Peyer's patch (tissue), 4 donors: Measurements from ENCODE around the gene LIMD2. TPM values are rescaled to one million over a fixed set of nuclear protein-coding genes. Genes with fewer than 3 reads are reported as not detected.

Experiments used
- DNase-seq, 3 donors: peaks; one replicate each; pipeline ENCODE4 v3.0.0-alpha.2; 2017 to 2019
- H3K27ac ChIP-seq, 4 donors: fragments of 200-600 bp; sonication (generic); one replicate each; pipeline ENCODE4 v1.5.1; 2016 to 2019
- H3K27me3 ChIP-seq, 2 donors: fragments of 200-600 bp; sonication (generic); one replicate each; pipeline ENCODE4 v1.5.1; 2019
- H3K36me3 ChIP-seq, 3 donors: fragments of 200-600 bp; sonication (generic); one replicate each; pipeline ENCODE4 v1.5.1; 2016 to 2019
- H3K4me1 ChIP-seq, 4 donors: fragments of 200-600 bp; sonication (generic); one replicate each; pipeline ENCODE4 v1.5.1; 2016 to 2019
- H3K4me3 ChIP-seq, 4 donors: fragments of 200-600 bp; sonication (generic); 1 replicate in 3 of 4; 2 replicates in 1 of 4; pipeline ENCODE4 v1.5.1; 2016 to 2019; ENCODE audit warnings: mild to moderate bottlenecking in 1 of 4
- H3K9me3 ChIP-seq, 4 donors: fragments of 200-600 bp; sonication (generic); one replicate each; pipeline ENCODE4 v1.5.1; 2016 to 2019; ENCODE audit warnings: mild to moderate bottlenecking in 1 of 4
- POLR2A ChIP-seq, 2 donors: fragments of 450-650 bp; IDR thresholded peaks; one replicate each; pipeline ENCODE4 v1.5.1; 2017; ENCODE audit warnings: antibody characterized with exemption in 2 of 2, mild to moderate bottlenecking in 2 of 2, moderate library complexity in 2 of 2
- total RNA-seq, 4 donors: library from RNA; depleted of rRNA; stranded (reverse); fragments of >200 nt; gene quantifications; one replicate each; pipeline ENCODE4 v1.1.0, GENCODE V29; 2016
- TF ChIP-seq, protein P1 (sequence below), 6 experiments: fragments of 450-650 bp in 4 of 6; fragments of 200-600 bp in 2 of 6; sonication (generic) in 1 of 6; IDR thresholded peaks; one replicate each; pipeline ENCODE4 v1.5.1; 2017 to 2019; ENCODE audit warnings: antibody characterized with exemption in 6 of 6, mild to moderate bottlenecking in 3 of 6, moderate library complexity in 1 of 6

The LIMD2 gene
- total RNA-seq, 4 donors from 2014 or later = 9.9 to 79.2 (median 12.6) TPM

DNA sequence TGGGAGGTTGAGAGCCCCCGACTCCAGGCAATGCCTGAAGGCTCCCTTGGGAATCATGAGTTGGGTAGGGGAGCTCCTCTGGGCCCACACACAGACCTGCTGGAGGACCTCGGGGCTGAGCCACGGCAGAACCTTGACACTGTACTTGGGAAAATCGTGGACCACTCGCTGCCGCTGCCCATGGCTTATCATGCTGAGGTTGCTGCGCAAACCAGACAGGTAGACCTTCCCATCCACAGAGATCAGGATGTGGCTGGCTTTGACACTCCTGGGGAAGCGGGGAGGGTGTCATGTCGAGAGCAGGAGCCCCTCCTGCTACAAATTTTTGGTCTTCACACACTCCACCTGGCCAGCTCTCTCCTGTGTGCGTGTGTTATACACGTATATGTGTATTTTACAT lies 7.2 kb upstream of the LIMD2 start:
- TF ChIP-seq, protein P1, sequence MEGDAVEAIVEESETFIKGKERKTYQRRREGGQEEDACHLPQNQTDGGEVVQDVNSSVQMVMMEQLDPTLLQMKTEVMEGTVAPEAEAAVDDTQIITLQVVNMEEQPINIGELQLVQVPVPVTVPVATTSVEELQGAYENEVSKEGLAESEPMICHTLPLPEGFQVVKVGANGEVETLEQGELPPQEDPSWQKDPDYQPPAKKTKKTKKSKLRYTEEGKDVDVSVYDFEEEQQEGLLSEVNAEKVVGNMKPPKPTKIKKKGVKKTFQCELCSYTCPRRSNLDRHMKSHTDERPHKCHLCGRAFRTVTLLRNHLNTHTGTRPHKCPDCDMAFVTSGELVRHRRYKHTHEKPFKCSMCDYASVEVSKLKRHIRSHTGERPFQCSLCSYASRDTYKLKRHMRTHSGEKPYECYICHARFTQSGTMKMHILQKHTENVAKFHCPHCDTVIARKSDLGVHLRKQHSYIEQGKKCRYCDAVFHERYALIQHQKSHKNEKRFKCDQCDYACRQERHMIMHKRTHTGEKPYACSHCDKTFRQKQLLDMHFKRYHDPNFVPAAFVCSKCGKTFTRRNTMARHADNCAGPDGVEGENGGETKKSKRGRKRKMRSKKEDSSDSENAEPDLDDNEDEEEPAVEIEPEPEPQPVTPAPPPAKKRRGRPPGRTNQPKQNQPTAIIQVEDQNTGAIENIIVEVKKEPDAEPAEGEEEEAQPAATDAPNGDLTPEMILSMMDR (IDR thresholded peaks at IDR 0.05) = no peak
- TF ChIP-seq POLR2A (IDR thresholded peaks at IDR 0.05) = no peak
- Histone ChIP-seq H3K4me3 (no peak overlapping the region), H3K9me3 (no peaks in the 10 kb centered on the region), H3K27ac (peak overlapping the region in 3 of 4 donors; percentile 28 to 69 (median 34)), H3K27me3 (no peaks in the 10 kb centered on the region), H3K4me1 (peaks cover 0 to 16% (median 6%) of the 10 kb centered on the region in 4 donors), H3K36me3 (peaks cover 0 to 73% (median 0%) of the 10 kb centered on the region in 3 donors)
- no peak for DNase-seq

- Histone ChIP-seq H3K4me1 (peaks cover 0 to 16% (median 7%) of the 10 kb centered on the region in 4 donors), H3K9me3 (no peaks in the 10 kb centered on the region), H3K27me3 (no peaks in the 10 kb centered on the region), H3K4me3 (no peak overlapping the region), H3K36me3 (peaks cover 0 to 66% (median 0%) of the 10 kb centered on the region in 3 donors), H3K27ac (peak overlapping the region in 3 of 4 donors; percentile 28 to 69 (median 34))
- no peak for TF ChIP-seq POLR2A (IDR thresholded peaks at IDR 0.05)
- TF ChIP-seq, protein P1 (IDR thresholded peaks at IDR 0.05) = no peak
- DNase-seq = no peak
Observed at GRCh38 chr17:63706336-63707082, 6.6 kb upstream of the LIMD2 start.

DNA sequence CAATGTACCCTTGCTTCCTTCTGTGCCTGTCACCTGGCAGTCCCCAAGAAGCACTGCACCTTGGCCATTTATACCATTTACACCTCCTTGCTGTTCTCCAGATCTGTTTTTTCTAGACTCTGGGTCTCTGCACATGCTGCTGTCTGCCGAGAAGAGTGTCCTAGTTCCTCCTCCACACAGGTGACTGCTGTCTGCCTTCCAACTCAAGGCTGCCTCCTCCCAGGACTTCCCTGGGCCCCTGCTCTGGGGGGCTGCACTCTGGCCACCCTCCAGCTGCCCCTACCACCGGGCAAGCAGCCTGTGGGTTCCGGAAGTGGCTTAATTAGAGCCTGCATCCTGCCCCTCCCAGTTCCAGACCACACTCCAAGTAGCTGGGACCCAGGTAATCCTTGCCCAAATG lies 5.7 kb upstream of the LIMD2 start:
- H3K4me3 ChIP-seq = no peak overlapping the region
- no peak for TF ChIP-seq POLR2A (IDR thresholded peaks at IDR 0.05)
- TF ChIP-seq, protein P1 (IDR thresholded peaks at IDR 0.05) = no peak
- H3K4me1 ChIP-seq = peaks cover 0 to 21% (median 13%) of the 10 kb centered on the region in 4 donors
- no peaks in the 10 kb centered on the region for H3K9me3 ChIP-seq
- peak overlapping the region in 1 of 4 donors; percentile 69 for H3K27ac ChIP-seq
- peaks cover 0 to 59% (median 0%) of the 10 kb centered on the region in 3 donors for H3K36me3 ChIP-seq
- H3K27me3 ChIP-seq = no peaks in the 10 kb centered on the region
- DNase-seq = no peak

- Histone ChIP-seq H3K4me3 (no peak overlapping the region), H3K9me3 (no peaks in the 10 kb centered on the region), H3K4me1 (peaks cover 0 to 21% (median 16%) of the 10 kb centered on the region in 4 donors), H3K27ac (peak overlapping the region in 1 of 4 donors; percentile 69), H3K27me3 (no peaks in the 10 kb centered on the region), H3K36me3 (peaks cover 0 to 51% (median 0%) of the 10 kb centered on the region in 3 donors)
- no peak for TF ChIP-seq POLR2A (IDR thresholded peaks at IDR 0.05)
- no peak for DNase-seq
Observed at GRCh38 chr17:63704836-63705235, 4.9 kb upstream of the LIMD2 start.

DNA sequence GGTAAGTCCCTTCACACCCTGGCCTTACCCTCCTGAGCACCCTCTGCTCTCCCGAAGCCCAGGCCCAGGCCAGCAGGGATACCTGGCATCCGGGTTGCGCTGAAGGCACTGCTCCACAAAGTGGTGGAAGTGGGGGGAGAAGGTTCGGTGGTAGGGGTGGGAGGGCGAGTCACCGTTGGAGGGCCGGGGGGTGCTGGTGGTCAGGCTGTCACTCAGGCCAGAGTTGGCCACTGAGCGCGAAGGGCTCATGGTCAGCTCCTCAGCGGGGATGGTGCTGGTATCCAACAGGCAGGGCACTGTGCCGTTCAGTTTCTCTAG lies 4.3 kb upstream of the LIMD2 start:
- no peak for TF ChIP-seq POLR2A (IDR thresholded peaks at IDR 0.05)
- TF ChIP-seq, protein P1 (IDR thresholded peaks at IDR 0.05) = no peak
- peaks cover 0 to 45% (median 0%) of the 10 kb centered on the region in 3 donors for H3K36me3 ChIP-seq
- H3K9me3 ChIP-seq = no peaks in the 10 kb centered on the region
- peaks cover 0 to 22% (median 19%) of the 10 kb centered on the region in 4 donors for H3K4me1 ChIP-seq
- peak overlapping the region in 1 of 4 donors; percentile 69 for H3K27ac ChIP-seq
- DNase-seq = no peak
- no peaks in the 10 kb centered on the region for H3K27me3 ChIP-seq
- H3K4me3 ChIP-seq = no peak overlapping the region

DNA sequence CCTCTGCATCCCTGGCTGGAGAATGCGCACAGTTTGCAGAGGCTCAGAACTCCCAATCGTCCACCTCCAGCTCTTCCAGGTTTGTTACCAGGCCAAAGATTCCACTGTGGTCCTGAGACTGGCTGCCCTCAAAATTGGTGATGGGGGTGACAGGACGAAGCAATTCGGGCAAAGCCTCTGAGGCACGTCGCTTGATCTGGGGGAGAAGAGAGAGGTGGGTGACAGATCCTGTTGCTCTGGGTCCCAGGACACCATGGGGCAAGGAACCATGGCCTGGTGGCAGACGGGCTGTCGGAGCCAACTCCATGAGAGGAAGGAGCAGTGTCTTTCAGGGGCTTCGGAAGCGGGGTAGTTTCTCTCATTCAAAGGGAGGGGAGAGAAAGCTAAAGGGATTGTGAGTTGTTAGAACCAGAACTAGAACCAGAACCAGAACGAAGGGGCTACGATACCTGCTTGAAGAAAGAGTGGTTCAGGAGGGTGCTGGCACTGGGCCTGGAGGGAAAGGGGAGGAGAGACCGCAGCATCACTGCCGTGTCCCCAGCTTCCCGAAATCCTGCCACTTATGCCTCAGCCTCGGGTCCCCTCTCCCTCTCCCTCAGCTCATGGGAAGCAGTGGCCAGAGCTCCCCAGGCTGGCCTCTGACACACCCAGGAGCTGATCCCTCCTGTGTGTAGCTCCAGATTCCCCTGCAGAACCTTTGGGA lies 3.8 kb upstream of the LIMD2 start:
- peaks cover 0 to 40% (median 0%) of the 10 kb centered on the region in 3 donors for H3K36me3 ChIP-seq
- TF ChIP-seq, protein P1 (IDR thresholded peaks at IDR 0.05) = no peak
- no peak for TF ChIP-seq POLR2A (IDR thresholded peaks at IDR 0.05)
- no peaks in the 10 kb centered on the region for H3K27me3 ChIP-seq

More for the DNA sequence above, 3.8 kb upstream of the LIMD2 start:
- H3K4me1 ChIP-seq = peaks cover 0 to 27% (median 19%) of the 10 kb centered on the region in 4 donors
- no peaks in the 10 kb centered on the region for H3K9me3 ChIP-seq
- peak overlapping the region in 1 of 4 donors; percentile 100 for H3K27ac ChIP-seq
- no peak overlapping the region for H3K4me3 ChIP-seq
- DNase-seq = peak in 1 of 3 donors; percentile 30
